H9 (cell line): Measurements from ENCODE around the gene UBE2L6. TPM values are rescaled to one million over a fixed set of nuclear protein-coding genes. Genes with fewer than 3 reads are reported as not detected.
A peak's percentile ranks its signal among the peaks of the same experiment; 100 is the strongest.

Experiments
- DNase-seq: peaks from one replicate; pipeline ENCODE4 v3.0.0-alpha.2; 2017
- H2AFZ ChIP-seq: one replicate; pipeline ENCODE4 v1.6.1; 2013; ENCODE audit warnings: mild to moderate bottlenecking, low read length, control low read depth, moderate library complexity
- H2AK5ac ChIP-seq: 2 replicates; pipeline ENCODE4 v1.6.1; 2013; ENCODE audit warnings: low read length, control low read depth, mixed read lengths; ENCODE audit not compliant: insufficient read length
- H2BK120ac ChIP-seq: one replicate; pipeline ENCODE4 v1.6.1; 2013; ENCODE audit warnings: low read depth, mild to moderate bottlenecking, low read length, control low read depth, inconsistent platforms; ENCODE audit not compliant: poor library complexity, severe bottlenecking
- H2BK12ac ChIP-seq: 2 replicates; pipeline ENCODE4 v1.6.1; 2013; ENCODE audit warnings: low read length, control low read depth, mixed read lengths, low read depth; ENCODE audit not compliant: insufficient read length
- H2BK15ac ChIP-seq: 2 replicates; pipeline ENCODE4 v1.6.1; 2013; ENCODE audit warnings: low read depth, low read length, control low read depth
- H2BK20ac ChIP-seq: one replicate; pipeline ENCODE4 v1.6.1; 2013; ENCODE audit warnings: low read depth, mild to moderate bottlenecking, low read length, control low read depth, inconsistent platforms; ENCODE audit not compliant: poor library complexity, severe bottlenecking
- H2BK5ac ChIP-seq: 2 replicates; pipeline ENCODE4 v1.6.1; 2013; ENCODE audit warnings: low read length, control low read depth, mixed read lengths; ENCODE audit not compliant: insufficient read length
- H3K14ac ChIP-seq: 2 replicates; pipeline ENCODE4 v1.6.1; 2013; ENCODE audit warnings: low read length, control low read depth; ENCODE audit not compliant: insufficient read depth
- H3K18ac ChIP-seq: 2 replicates; pipeline ENCODE4 v1.6.1; 2013; ENCODE audit warnings: low read depth, mild to moderate bottlenecking, mixed read lengths, low read length, control low read depth; ENCODE audit not compliant: insufficient read length
- H3K23ac ChIP-seq: 2 replicates; pipeline ENCODE4 v1.6.1; 2013; ENCODE audit warnings: low read length, control low read depth, mixed read lengths, low read depth; ENCODE audit not compliant: insufficient read length
- H3K23me2 ChIP-seq: 2 replicates; pipeline ENCODE4 v1.6.1; 2013; ENCODE audit warnings: low read depth, mild to moderate bottlenecking, mixed read lengths, low read length, control low read depth; ENCODE audit not compliant: insufficient read length, poor library complexity, severe bottlenecking
- H3K27ac ChIP-seq: 2 replicates; pipeline ENCODE4 v1.5.1; 2013; ENCODE audit warnings: low read length, control low read depth, mixed read lengths, low read depth; ENCODE audit not compliant: insufficient read length
- H3K27me3 ChIP-seq: 2 replicates; pipeline ENCODE4 v1.6.1; 2013; ENCODE audit warnings: low read length, control low read depth, inconsistent platforms; ENCODE audit not compliant: insufficient read depth
- H3K4ac ChIP-seq: 2 replicates; pipeline ENCODE4 v1.6.1; 2013; ENCODE audit warnings: low read depth, mild to moderate bottlenecking, control low read depth, inconsistent platforms, low read length, moderate library complexity
- H3K4me1 ChIP-seq: 2 replicates; pipeline ENCODE4 v1.6.1; 2013; ENCODE audit warnings: low read length, control low read depth, inconsistent platforms; ENCODE audit not compliant: insufficient read depth
- H3K4me2 ChIP-seq: 2 replicates; pipeline ENCODE4 v1.6.1; 2013; ENCODE audit warnings: low read length, control low read depth, mixed read lengths; ENCODE audit not compliant: insufficient read length, insufficient read depth
- H3K56ac ChIP-seq: 2 replicates; pipeline ENCODE4 v1.6.1; 2013; ENCODE audit warnings: low read depth, mild to moderate bottlenecking, mixed read lengths, low read length, control low read depth; ENCODE audit not compliant: insufficient read length
- H3K79me1 ChIP-seq: 2 replicates; pipeline ENCODE4 v1.6.1; 2013; ENCODE audit warnings: low read depth, mild to moderate bottlenecking, moderate library complexity, low read length, control low read depth, inconsistent platforms; ENCODE audit not compliant: insufficient read depth, poor library complexity, severe bottlenecking
- H3K79me2 ChIP-seq: 2 replicates; pipeline ENCODE4 v1.6.1; 2013; ENCODE audit warnings: low read length, control low read depth, inconsistent platforms; ENCODE audit not compliant: insufficient read depth
- H3K9ac ChIP-seq: 2 replicates; pipeline ENCODE4 v1.6.1; 2013; ENCODE audit warnings: low read length, control low read depth, mixed read lengths; ENCODE audit not compliant: insufficient read length; ENCODE audit errors: extremely low read depth
- H3K9me3 ChIP-seq: one replicate; pipeline ENCODE4 v1.6.1; 2013; ENCODE audit warnings: low read depth, low read length, inconsistent platforms; ENCODE audit not compliant: control insufficient read depth
- H3T11ph ChIP-seq: one replicate; pipeline ENCODE4 v1.6.1; 2013; ENCODE audit warnings: mild to moderate bottlenecking, low read length, control low read depth, inconsistent platforms
- H4K20me1 ChIP-seq: one replicate; pipeline ENCODE4 v1.6.1; 2013; ENCODE audit not compliant: control insufficient read depth, insufficient read length, insufficient read depth
- H4K5ac ChIP-seq: 2 replicates; pipeline ENCODE4 v1.6.1; 2013; ENCODE audit warnings: low read depth, mild to moderate bottlenecking, mixed read lengths, low read length, control low read depth; ENCODE audit not compliant: insufficient read length
- H4K8ac ChIP-seq: replicated peaks from 2 replicates; pipeline ENCODE4 v1.6.1; 2013; ENCODE audit warnings: low read length, control low read depth, mixed read lengths, low read depth; ENCODE audit not compliant: insufficient read length
- H4K91ac ChIP-seq: 2 replicates; pipeline ENCODE4 v1.6.1; 2013; ENCODE audit warnings: low read depth, mild to moderate bottlenecking, moderate library complexity, mixed read lengths, low read length, control low read depth; ENCODE audit not compliant: insufficient read length
- H3K27ac Mint-ChIP-seq, 3 experiments: 2 replicates in 2 of 3; 3 replicates in 1 of 3; pipeline ENCODE4 v1.8.0; 2020 to 2021; ENCODE audit warnings: mixed read lengths in 3 of 3, mild to moderate bottlenecking in 1 of 3, moderate library complexity in 1 of 3
- H3K27me3 Mint-ChIP-seq: 2 replicates; pipeline ENCODE4 v1.8.0; 2021; ENCODE audit warnings: low read depth, mild to moderate bottlenecking, moderate library complexity, mixed read lengths
- H3K36me3 Mint-ChIP-seq, 3 experiments: 2 replicates in 2 of 3; 3 replicates in 1 of 3; pipeline ENCODE4 v1.8.0; 2020 to 2021; ENCODE audit warnings: low read depth in 3 of 3, mixed read lengths in 3 of 3; ENCODE audit not compliant: insufficient read depth in 1 of 3
- H3K4me1 Mint-ChIP-seq, 2 experiments: 2 replicates each; pipeline ENCODE4 v1.8.0; 2020; ENCODE audit warnings: mixed read lengths in 2 of 2
- H3K4me3 Mint-ChIP-seq, 2 experiments: 2 replicates in 1 of 2; 3 replicates in 1 of 2; pipeline ENCODE4 v1.8.0; 2020 to 2021; ENCODE audit warnings: mild to moderate bottlenecking in 2 of 2, mixed read lengths in 2 of 2, moderate library complexity in 1 of 2
- H3K9me3 Mint-ChIP-seq, 2 experiments: 2 replicates in 1 of 2; 3 replicates in 1 of 2; pipeline ENCODE4 v1.8.0; 2020; ENCODE audit warnings: mild to moderate bottlenecking in 2 of 2, mixed read lengths in 2 of 2, moderate library complexity in 1 of 2
- WGBS: extraction: QIAGEN DNeasy Blood & Tissue Kit; methylation state at CpG from one replicate; pipeline ENCODE4 v1.1.7; 2013; ENCODE audit warnings: missing lambda C conversion rate, low lambda C conversion rate, mixed read lengths; ENCODE audit not compliant: insufficient read length; ENCODE audit errors: extremely low coverage; 5-methylcytosine and 5-hydroxymethylcytosine counted together
- total RNA-seq: library from RNA; stranded (reverse); gene quantifications from 2 replicates; pipeline ENCODE4 v1.2.1, GENCODE V29; 2021
- TF ChIP-seq, protein P1 (sequence below): fragments of 200-600 bp; sonication (generic); conservative IDR thresholded peaks from 3 replicates; pipeline ENCODE4 v1.8.0; 2021; ENCODE audit warnings: antibody characterized with exemption, mild to moderate bottlenecking

The UBE2L6 gene
- total RNA-seq, 1 experiment from 2014 or later: 38.9 TPM

DNA sequence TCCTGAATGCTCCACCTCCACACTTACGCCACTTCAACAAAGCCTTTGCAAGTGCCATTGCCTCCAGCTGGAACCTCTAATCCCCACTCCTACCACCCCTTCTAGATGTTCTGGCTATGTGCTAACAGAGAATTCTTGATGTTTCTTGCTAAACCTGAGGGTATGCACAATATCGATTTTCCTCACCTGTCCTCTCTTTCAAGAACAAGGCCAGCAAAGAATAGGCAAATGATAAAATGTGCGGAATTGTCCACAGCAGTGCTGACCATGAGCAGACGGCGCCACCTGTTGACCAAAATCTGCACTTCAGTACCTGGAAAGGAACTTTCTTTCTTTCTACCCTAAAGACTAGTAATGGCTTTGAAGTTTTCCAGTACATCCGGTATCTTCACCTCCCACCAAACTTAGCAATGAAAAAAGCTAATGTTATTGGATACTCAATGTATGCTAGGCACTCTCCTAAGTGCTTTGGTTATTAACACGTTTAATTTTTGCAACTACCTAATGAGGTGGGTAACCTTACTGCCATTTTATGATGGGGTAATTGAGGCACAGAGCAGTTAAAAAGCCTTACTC is 40.3 kb downstream of the UBE2L6 start:
- Histone ChIP-seq H2BK120ac (no peak overlapping the region), H3K56ac (no peak overlapping the region), H3K4me1 (no peaks in the 10 kb centered on the region), H3K79me1 (no peaks in the 10 kb centered on the region), H2BK20ac (no peak overlapping the region), H3K4ac (no peak overlapping the region), H3K27ac (no peak overlapping the region), H3K9ac (no peak overlapping the region), H4K5ac (no peak overlapping the region), H3K23ac (no peak overlapping the region), H2BK12ac (no peak overlapping the region), H2AK5ac (no peak overlapping the region), H4K8ac (no peak overlapping the region), H2AFZ (no peak overlapping the region), H3K79me2 (peaks cover 5% of the 10 kb centered on the region; the same call in 1 of the 2 replicates), H3K4me2 (no peak overlapping the region), H2BK15ac (no peak overlapping the region), H3K14ac (no peak overlapping the region), H2BK5ac (no peak overlapping the region), H4K91ac (no peak overlapping the region), H3K23me2 (peaks cover 10% of the 10 kb centered on the region), H3K18ac (no peak overlapping the region), H3T11ph (no peak overlapping the region), H3K9me3 (no peaks in the 10 kb centered on the region), H4K20me1 (no peaks in the 10 kb centered on the region), H3K27me3 (no peaks in the 10 kb centered on the region)
- Mint-ChIP-seq H3K9me3 (no peaks in the 10 kb centered on the region; a peak in 1 of 5 replicates), H3K27ac (peak overlapping the region in 2 of 3 experiments; percentile 2 to 64; a peak in 4 of 7 replicates), H3K4me1 (peaks cover 22 to 25% of the 10 kb centered on the region in 2 experiments), H3K4me3 (peak overlapping the region in 1 of 2 experiments; percentile 1; a peak in 1 of 5 replicates), H3K27me3 (no peaks in the 10 kb centered on the region), H3K36me3 (peaks cover 8 to 16% (median 16%) of the 10 kb centered on the region in 3 experiments)
- WGBS: no CpG with 5 or more reads among the region's 7 CpGs
- DNase-seq: peak; percentile 64
- TF ChIP-seq, protein P1, sequence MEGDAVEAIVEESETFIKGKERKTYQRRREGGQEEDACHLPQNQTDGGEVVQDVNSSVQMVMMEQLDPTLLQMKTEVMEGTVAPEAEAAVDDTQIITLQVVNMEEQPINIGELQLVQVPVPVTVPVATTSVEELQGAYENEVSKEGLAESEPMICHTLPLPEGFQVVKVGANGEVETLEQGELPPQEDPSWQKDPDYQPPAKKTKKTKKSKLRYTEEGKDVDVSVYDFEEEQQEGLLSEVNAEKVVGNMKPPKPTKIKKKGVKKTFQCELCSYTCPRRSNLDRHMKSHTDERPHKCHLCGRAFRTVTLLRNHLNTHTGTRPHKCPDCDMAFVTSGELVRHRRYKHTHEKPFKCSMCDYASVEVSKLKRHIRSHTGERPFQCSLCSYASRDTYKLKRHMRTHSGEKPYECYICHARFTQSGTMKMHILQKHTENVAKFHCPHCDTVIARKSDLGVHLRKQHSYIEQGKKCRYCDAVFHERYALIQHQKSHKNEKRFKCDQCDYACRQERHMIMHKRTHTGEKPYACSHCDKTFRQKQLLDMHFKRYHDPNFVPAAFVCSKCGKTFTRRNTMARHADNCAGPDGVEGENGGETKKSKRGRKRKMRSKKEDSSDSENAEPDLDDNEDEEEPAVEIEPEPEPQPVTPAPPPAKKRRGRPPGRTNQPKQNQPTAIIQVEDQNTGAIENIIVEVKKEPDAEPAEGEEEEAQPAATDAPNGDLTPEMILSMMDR: peak; percentile 99
